K562 (cell line): ENCODE data around the gene TAMALIN. TPM values are rescaled to one million over a fixed set of nuclear protein-coding genes. Genes with fewer than 3 reads are reported as not detected.

Experiments
- FOXK2 ChIP-seq, 2 experiments: fragments of 450-650 bp; IDR thresholded peaks in 1 of 2; conservative IDR thresholded peaks in 1 of 2; 2 replicates each; pipeline ENCODE4 v1.6.1; 2016; ENCODE audit warnings: low read depth in 2 of 2, mild to moderate bottlenecking in 1 of 2
- FOXP1 ChIP-seq: sonication (generic); formaldehyde crosslinking; IDR thresholded peaks from 2 replicates; pipeline ENCODE4 v1.8.0; 2022; ENCODE audit warnings: mild to moderate bottlenecking, missing genetic modification reagents
- MYC ChIP-seq, 2 experiments: fragments of 250-450 bp in 1 of 2; sonication (Bioruptor Pico) in 1 of 2; IDR thresholded peaks; 2 replicates each; pipeline versions ENCODE4 v1.5.1 to v1.6.1; 2012 to 2021; ENCODE audit warnings: low read depth in 2 of 2, borderline replicate concordance in 1 of 2, improper control_type of control experiment in 1 of 2, low read length in 1 of 2, mild to moderate bottlenecking in 1 of 2, moderate library complexity in 1 of 2
- MYNN ChIP-seq, 2 experiments: sonication (generic); formaldehyde crosslinking in 1 of 2; IDR thresholded peaks; 2 replicates each; pipeline versions ENCODE4 v1.5.0 to v1.6.1; 2016 to 2020; ENCODE audit warnings: antibody characterized with exemption in 1 of 2, missing genetic modification reagents in 1 of 2
- NCOA4 ChIP-seq: fragments of 450-650 bp; IDR thresholded peaks from 2 replicates; pipeline ENCODE4 v1.6.1; 2018; ENCODE audit warnings: mild to moderate bottlenecking; ENCODE audit not compliant: partially characterized antibody
- PTTG1 ChIP-seq: fragments of 450-650 bp; IDR thresholded peaks from 2 replicates; pipeline ENCODE4 v1.6.1; 2016; ENCODE audit warnings: low read depth, mild to moderate bottlenecking, missing genetic modification characterization, missing compliant biosample characterization
- SRSF3 ChIP-seq: fragments of 200-400 bp; formaldehyde crosslinking; IDR thresholded peaks from 2 replicates; pipeline ENCODE4 v1.6.1; 2016; ENCODE audit warnings: mild to moderate bottlenecking, low read length, moderate library complexity; ENCODE audit not compliant: insufficient read depth
- TAF7 ChIP-seq: fragments of 450-650 bp; IDR thresholded peaks from 2 replicates; pipeline ENCODE4 v1.6.1; 2016; ENCODE audit warnings: missing genetic modification characterization, missing compliant biosample characterization
- ZNF253 ChIP-seq: fragments of 250-450 bp; sonication (Bioruptor Pico); conservative IDR thresholded peaks from 2 replicates; pipeline ENCODE4 v1.6.1; 2021; ENCODE audit warnings: mild to moderate bottlenecking
- ZNF282 ChIP-seq: sonication (generic); formaldehyde crosslinking; IDR thresholded peaks from 2 replicates; pipeline ENCODE4 v1.8.1; 2023; ENCODE audit warnings: missing genetic modification reagents
- ZNF436 ChIP-seq: fragments of 250-450, 450-650 bp; sonication (Bioruptor Pico); formaldehyde crosslinking; IDR thresholded peaks from 2 replicates; pipeline ENCODE4 v1.7.0; 2020; ENCODE audit warnings: mild to moderate bottlenecking
- polyA plus RNA-seq, 8 experiments: library from polyadenylated mRNA; depleted of rRNA in 4 of 8; stranded (reverse) in 5 of 8; unstranded in 3 of 8; fragments of >200 nt; fragmentation: Nextera tagmentation in 2 of 8; fragmentation: Illumina TruSeq in 1 of 8; extraction: Ambion mirVana in 2 of 8; extraction: Trizol in 1 of 8; gene quantifications; 2 replicates each; pipeline versions ENCODE4 v1.2.1 to v1.2.3, GENCODE V29; 2011 to 2014; ENCODE audit warnings: inconsistent platforms in 1 of 8, missing spikeins in 1 of 8
- total RNA-seq, 7 experiments: library from RNA; depleted of rRNA in 6 of 7; stranded (reverse); fragments of >200 nt in 6 of 7; fragmentation: Illumina TruSeq in 2 of 7; extraction: Trizol in 2 of 7; gene quantifications; 2 replicates each; pipeline versions ENCODE4 v1.2.1 to v1.2.3, GENCODE V29; 2011 to 2021; ENCODE audit warnings: low replicate concordance in 1 of 7
- TF ChIP-seq, protein P1 (sequence below): fragments of 450-650 bp; formaldehyde crosslinking; IDR thresholded peaks from 2 replicates; pipeline ENCODE4 v1.4.0; 2022; ENCODE audit warnings: mild to moderate bottlenecking, moderate library complexity
- TF ChIP-seq, protein P2 (sequence below), 2 experiments: IDR thresholded peaks; 2 replicates each; pipeline ENCODE4 v1.6.1; 2011; ENCODE audit warnings: borderline replicate concordance in 1 of 2, control low read depth in 1 of 2, low read depth in 1 of 2, low read length in 1 of 2, mild to moderate bottlenecking in 1 of 2, mixed read lengths in 1 of 2, moderate library complexity in 1 of 2; ENCODE audit not compliant: insufficient read depth in 1 of 2, insufficient read length in 1 of 2, poor library complexity in 1 of 2, severe bottlenecking in 1 of 2; ENCODE audit errors: extremely low read depth in 1 of 2
- TF ChIP-seq, protein P3 (sequence below): fragments of 200-800 bp; sonication (Bioruptor generic); IDR thresholded peaks from 2 replicates; pipeline ENCODE4 v1.6.1; 2017; ENCODE audit warnings: missing genetic modification characterization, missing compliant biosample characterization
- TF ChIP-seq, protein P4 (sequence below): fragments of 250-450 bp; sonication (Bioruptor Pico); IDR thresholded peaks from 2 replicates; pipeline ENCODE4 v1.4.0; 2020; ENCODE audit warnings: mild to moderate bottlenecking, moderate library complexity

Gene TAMALIN
- total and polyA plus RNA-seq, 9 of the 15 experiments (the other 6 are each of a cell fraction or from before 2014, with no cell fraction given), result 0.74 to 2.2 (median 1.5) TPM; not detected in 2

DNA sequence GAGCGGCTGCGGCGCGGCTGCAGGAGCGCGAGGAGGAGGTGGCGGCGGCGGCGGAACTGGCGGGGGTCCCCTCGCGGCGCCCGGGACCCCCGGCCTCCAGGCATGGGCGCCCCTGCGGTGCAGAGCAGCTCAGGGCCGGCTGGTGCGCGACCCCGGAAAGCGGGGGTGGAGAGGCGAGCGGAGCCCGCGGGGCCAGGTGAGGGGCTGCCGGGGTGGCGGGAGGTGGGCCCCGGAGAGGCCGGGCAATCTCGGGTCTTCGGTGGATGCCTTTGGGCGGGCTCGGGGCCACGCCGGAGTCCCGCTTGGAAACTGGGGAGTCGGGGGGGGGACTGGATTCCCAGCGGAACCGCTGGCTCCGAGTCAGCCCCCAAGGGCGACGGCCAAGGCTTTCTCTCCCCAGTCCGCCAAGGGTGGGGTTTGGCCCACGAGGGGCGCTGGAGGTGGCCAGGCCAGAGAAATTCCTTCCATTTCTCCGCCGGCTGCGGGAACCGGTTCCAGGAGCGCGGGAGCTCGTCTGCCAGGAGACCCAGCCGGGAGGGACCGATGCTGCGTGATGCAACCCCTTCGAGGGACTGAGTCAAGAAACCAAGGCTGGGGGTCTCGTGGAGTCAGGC is 30.6 kb downstream of the TAMALIN start (continued):
- TF ChIP-seq, protein P1, sequence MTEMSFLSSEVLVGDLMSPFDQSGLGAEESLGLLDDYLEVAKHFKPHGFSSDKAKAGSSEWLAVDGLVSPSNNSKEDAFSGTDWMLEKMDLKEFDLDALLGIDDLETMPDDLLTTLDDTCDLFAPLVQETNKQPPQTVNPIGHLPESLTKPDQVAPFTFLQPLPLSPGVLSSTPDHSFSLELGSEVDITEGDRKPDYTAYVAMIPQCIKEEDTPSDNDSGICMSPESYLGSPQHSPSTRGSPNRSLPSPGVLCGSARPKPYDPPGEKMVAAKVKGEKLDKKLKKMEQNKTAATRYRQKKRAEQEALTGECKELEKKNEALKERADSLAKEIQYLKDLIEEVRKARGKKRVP (CRISPR knock-in tag), result no peak
- TF ChIP-seq FOXK2 (conservative IDR thresholded peaks at IDR 0.05 in 1 of 2, IDR thresholded peaks at IDR 0.05 in 1 of 2; ENCODE audit: low read depth in 2 of 2) (no peak), FOXP1 (CRISPR knock-in tag) (no peak), MYC (IDR thresholded peaks at IDR 0.05; ENCODE audit: low read depth, low read length) (no peak), MYC (CRISPR knock-in tag; IDR thresholded peaks at IDR 0.05; ENCODE audit: borderline replicate concordance, low read depth) (no peak), ZNF282 (CRISPR knock-in tag) (no peak), SRSF3 (no peak), TAF7 (no peak), ZNF253 (CRISPR knock-in tag) (no peak), MYNN (IDR thresholded peaks at IDR 0.05) (no peak), MYNN (CRISPR knock-in tag; IDR thresholded peaks at IDR 0.05) (no peak), ZNF436 (CRISPR knock-in tag) (no peak), NCOA4 (no peak), PTTG1 (tag) (no peak)
- TF ChIP-seq, protein P2, sequence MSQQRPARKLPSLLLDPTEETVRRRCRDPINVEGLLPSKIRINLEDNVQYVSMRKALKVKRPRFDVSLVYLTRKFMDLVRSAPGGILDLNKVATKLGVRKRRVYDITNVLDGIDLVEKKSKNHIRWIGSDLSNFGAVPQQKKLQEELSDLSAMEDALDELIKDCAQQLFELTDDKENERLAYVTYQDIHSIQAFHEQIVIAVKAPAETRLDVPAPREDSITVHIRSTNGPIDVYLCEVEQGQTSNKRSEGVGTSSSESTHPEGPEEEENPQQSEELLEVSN (IDR thresholded peaks at IDR 0.05; ENCODE audit: borderline replicate concordance in 1 of 2, extremely low read depth in 1 of 2, insufficient read depth in 1 of 2, insufficient read length in 1 of 2, low read depth in 1 of 2, low read length in 1 of 2, poor library complexity in 1 of 2, severe bottlenecking in 1 of 2), result peak in 1 of 2 experiments; percentile 85
- TF ChIP-seq, protein P3, sequence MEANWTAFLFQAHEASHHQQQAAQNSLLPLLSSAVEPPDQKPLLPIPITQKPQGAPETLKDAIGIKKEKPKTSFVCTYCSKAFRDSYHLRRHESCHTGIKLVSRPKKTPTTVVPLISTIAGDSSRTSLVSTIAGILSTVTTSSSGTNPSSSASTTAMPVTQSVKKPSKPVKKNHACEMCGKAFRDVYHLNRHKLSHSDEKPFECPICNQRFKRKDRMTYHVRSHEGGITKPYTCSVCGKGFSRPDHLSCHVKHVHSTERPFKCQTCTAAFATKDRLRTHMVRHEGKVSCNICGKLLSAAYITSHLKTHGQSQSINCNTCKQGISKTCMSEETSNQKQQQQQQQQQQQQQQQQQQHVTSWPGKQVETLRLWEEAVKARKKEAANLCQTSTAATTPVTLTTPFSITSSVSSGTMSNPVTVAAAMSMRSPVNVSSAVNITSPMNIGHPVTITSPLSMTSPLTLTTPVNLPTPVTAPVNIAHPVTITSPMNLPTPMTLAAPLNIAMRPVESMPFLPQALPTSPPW (CRISPR knock-in tag), result peak; percentile 13; the same call in 1 of the 2 replicates
- TF ChIP-seq, protein P4, sequence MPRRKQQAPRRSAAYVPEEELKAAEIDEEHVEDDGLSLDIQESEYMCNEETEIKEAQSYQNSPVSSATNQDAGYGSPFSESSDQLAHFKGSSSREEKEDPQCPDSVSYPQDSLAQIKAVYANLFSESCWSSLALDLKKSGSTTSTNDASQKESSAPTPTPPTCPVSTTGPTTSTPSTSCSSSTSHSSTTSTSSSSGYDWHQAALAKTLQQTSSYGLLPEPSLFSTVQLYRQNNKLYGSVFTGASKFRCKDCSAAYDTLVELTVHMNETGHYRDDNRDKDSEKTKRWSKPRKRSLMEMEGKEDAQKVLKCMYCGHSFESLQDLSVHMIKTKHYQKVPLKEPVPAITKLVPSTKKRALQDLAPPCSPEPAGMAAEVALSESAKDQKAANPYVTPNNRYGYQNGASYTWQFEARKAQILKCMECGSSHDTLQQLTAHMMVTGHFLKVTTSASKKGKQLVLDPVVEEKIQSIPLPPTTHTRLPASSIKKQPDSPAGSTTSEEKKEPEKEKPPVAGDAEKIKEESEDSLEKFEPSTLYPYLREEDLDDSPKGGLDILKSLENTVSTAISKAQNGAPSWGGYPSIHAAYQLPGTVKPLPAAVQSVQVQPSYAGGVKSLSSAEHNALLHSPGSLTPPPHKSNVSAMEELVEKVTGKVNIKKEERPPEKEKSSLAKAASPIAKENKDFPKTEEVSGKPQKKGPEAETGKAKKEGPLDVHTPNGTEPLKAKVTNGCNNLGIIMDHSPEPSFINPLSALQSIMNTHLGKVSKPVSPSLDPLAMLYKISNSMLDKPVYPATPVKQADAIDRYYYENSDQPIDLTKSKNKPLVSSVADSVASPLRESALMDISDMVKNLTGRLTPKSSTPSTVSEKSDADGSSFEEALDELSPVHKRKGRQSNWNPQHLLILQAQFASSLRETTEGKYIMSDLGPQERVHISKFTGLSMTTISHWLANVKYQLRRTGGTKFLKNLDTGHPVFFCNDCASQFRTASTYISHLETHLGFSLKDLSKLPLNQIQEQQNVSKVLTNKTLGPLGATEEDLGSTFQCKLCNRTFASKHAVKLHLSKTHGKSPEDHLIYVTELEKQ (CRISPR knock-in tag), result no peak
